OCI-LY3 (cell line): Measurements from ENCODE around the gene TBC1D1.

Experiments used
- CTCF ChIP-seq: fragments of 200-600, 300-600 bp; sonication (generic); IDR thresholded peaks from 2 replicates; pipeline ENCODE4 v1.5.1; 2014; ENCODE audit warnings: antibody characterized with exemption, low read length, low read depth
- EZH2phosphoT487 ChIP-seq: fragments of 200-600 bp; shearing (Covaris generic); IDR thresholded peaks from 2 replicates; pipeline ENCODE4 v1.6.1; 2018; ENCODE audit warnings: antibody characterized with exemption, mixed run types, low read depth

- TF ChIP-seq CTCF (no peak), EZH2phosphoT487 (no peak)
These were observed 108.3 kb downstream of the TBC1D1 start for GRCh38 chr4:37999000-37999716.
